SK-N-SH treated with all-trans-retinoic acid at 6 μM for 48 hours (cell line): Measurements from ENCODE around the gene RNH1.

ENCODE experiments used
- ATAC-seq: fragments of 200-7000 bp; cut with Tn5 transposase; 3 replicates; pipeline ENCODE4 v1.9.1; 2020; ENCODE audit warnings: mild to moderate bottlenecking, moderate library complexity
- ARNTL ChIP-seq: fragments of 450-650 bp; formaldehyde crosslinking; IDR thresholded peaks from 2 replicates; pipeline ENCODE4 v1.5.0; 2020; ENCODE audit warnings: low read depth, mild to moderate bottlenecking, moderate library complexity, borderline replicate concordance
- BACH2 ChIP-seq: fragments of 250-450 bp; sonication (Bioruptor Pico); IDR thresholded peaks from 2 replicates; pipeline ENCODE4 v1.9.0; 2021; ENCODE audit warnings: mild to moderate bottlenecking, borderline replicate concordance
- ESRRG ChIP-seq: fragments of 250-450 bp; sonication (Bioruptor Pico); IDR thresholded peaks from 2 replicates; pipeline ENCODE4 v1.6.1; 2021; ENCODE audit warnings: mild to moderate bottlenecking
- GLIS3 ChIP-seq: fragments of 250-450 bp; sonication (Bioruptor Pico); IDR thresholded peaks from 2 replicates; pipeline ENCODE4 v1.5.0; 2020; ENCODE audit warnings: mild to moderate bottlenecking, moderate library complexity
- ISL1 ChIP-seq: fragments of 250-450 bp; sonication (Bioruptor Pico); IDR thresholded peaks from 2 replicates; pipeline ENCODE4 v2.1.2; 2022; ENCODE audit warnings: mild to moderate bottlenecking, moderate library complexity
- OSR1 ChIP-seq: fragments of 250-450 bp; sonication (Bioruptor Pico); IDR thresholded peaks from 2 replicates; pipeline ENCODE4 v1.8.0; 2022; ENCODE audit warnings: moderate library complexity, mild to moderate bottlenecking, inconsistent platforms
- POU6F1 ChIP-seq: fragments of 250-450 bp; sonication (Bioruptor Pico); IDR thresholded peaks from 2 replicates; pipeline ENCODE4 v1.8.0; 2021; ENCODE audit warnings: low read depth, mild to moderate bottlenecking, moderate library complexity, borderline replicate concordance
- PPARA ChIP-seq: fragments of 250-450 bp; sonication (Bioruptor Pico); IDR thresholded peaks from 2 replicates; pipeline ENCODE4 v1.5.0; 2020; ENCODE audit warnings: mild to moderate bottlenecking, borderline replicate concordance
- RARB ChIP-seq: fragments of 250-450 bp; sonication (Bioruptor Pico); IDR thresholded peaks from 2 replicates; pipeline ENCODE4 v1.8.0; 2021; ENCODE audit warnings: mild to moderate bottlenecking, moderate library complexity
- SNAI2 ChIP-seq: fragments of 250-450 bp; sonication (Bioruptor Pico); IDR thresholded peaks from 2 replicates; pipeline ENCODE4 v1.5.0; 2020; ENCODE audit warnings: mild to moderate bottlenecking, moderate library complexity
- TCF4 ChIP-seq: fragments of 250-450 bp; sonication (Bioruptor Pico); IDR thresholded peaks from 2 replicates; pipeline ENCODE4 v1.8.0; 2021; ENCODE audit warnings: mild to moderate bottlenecking, moderate library complexity, borderline replicate concordance
- TSHZ2 ChIP-seq: fragments of 250-450 bp; sonication (Bioruptor Pico); IDR thresholded peaks from 2 replicates; pipeline ENCODE4 v1.5.0; 2020; ENCODE audit warnings: mild to moderate bottlenecking, moderate library complexity
- ZC3H10 ChIP-seq: fragments of 250-450 bp; sonication (Bioruptor Pico); IDR thresholded peaks from 2 replicates; pipeline ENCODE4 v1.5.1; 2021; ENCODE audit warnings: mild to moderate bottlenecking, moderate library complexity
- ZFP3 ChIP-seq: fragments of 250-450 bp; sonication (Bioruptor Pico); IDR thresholded peaks from 2 replicates; pipeline ENCODE4 v1.5.0; 2020; ENCODE audit warnings: mild to moderate bottlenecking, moderate library complexity
- ZFP30 ChIP-seq: fragments of 450-650 bp; formaldehyde crosslinking; IDR thresholded peaks from 2 replicates; pipeline ENCODE4 v1.5.0; 2022; ENCODE audit warnings: mild to moderate bottlenecking, moderate library complexity
- ZNF565 ChIP-seq: fragments of 450-650 bp; formaldehyde crosslinking; conservative IDR thresholded peaks from 2 replicates; pipeline ENCODE4 v1.5.0; 2020; ENCODE audit warnings: low read depth, mild to moderate bottlenecking, moderate library complexity
- ZNF70 ChIP-seq: fragments of 450-650 bp; formaldehyde crosslinking; IDR thresholded peaks from 2 replicates; pipeline ENCODE4 v1.5.0; 2020; ENCODE audit warnings: mild to moderate bottlenecking, moderate library complexity
- ZNF8 ChIP-seq: fragments of 450-650 bp; formaldehyde crosslinking; IDR thresholded peaks from 2 replicates; pipeline ENCODE4 v1.5.0; 2020; ENCODE audit warnings: mild to moderate bottlenecking, moderate library complexity
- TF ChIP-seq, protein P1 (sequence below): fragments of 250-450 bp; sonication (Bioruptor Pico); IDR thresholded peaks from 2 replicates; pipeline ENCODE4 v1.5.1; 2021; ENCODE audit warnings: mild to moderate bottlenecking, moderate library complexity
- TF ChIP-seq, protein P2 (sequence below): fragments of 250-450 bp; sonication (Bioruptor Pico); IDR thresholded peaks from 2 replicates; pipeline ENCODE4 v1.8.0; 2020; ENCODE audit warnings: mild to moderate bottlenecking, moderate library complexity, borderline replicate concordance
- TF ChIP-seq, protein P3 (sequence below): fragments of 250-450 bp; sonication (Bioruptor Pico); IDR thresholded peaks from 2 replicates; pipeline ENCODE4 v1.5.1; 2020; ENCODE audit warnings: low read depth, mild to moderate bottlenecking, moderate library complexity

Gene RNH1

DNA sequence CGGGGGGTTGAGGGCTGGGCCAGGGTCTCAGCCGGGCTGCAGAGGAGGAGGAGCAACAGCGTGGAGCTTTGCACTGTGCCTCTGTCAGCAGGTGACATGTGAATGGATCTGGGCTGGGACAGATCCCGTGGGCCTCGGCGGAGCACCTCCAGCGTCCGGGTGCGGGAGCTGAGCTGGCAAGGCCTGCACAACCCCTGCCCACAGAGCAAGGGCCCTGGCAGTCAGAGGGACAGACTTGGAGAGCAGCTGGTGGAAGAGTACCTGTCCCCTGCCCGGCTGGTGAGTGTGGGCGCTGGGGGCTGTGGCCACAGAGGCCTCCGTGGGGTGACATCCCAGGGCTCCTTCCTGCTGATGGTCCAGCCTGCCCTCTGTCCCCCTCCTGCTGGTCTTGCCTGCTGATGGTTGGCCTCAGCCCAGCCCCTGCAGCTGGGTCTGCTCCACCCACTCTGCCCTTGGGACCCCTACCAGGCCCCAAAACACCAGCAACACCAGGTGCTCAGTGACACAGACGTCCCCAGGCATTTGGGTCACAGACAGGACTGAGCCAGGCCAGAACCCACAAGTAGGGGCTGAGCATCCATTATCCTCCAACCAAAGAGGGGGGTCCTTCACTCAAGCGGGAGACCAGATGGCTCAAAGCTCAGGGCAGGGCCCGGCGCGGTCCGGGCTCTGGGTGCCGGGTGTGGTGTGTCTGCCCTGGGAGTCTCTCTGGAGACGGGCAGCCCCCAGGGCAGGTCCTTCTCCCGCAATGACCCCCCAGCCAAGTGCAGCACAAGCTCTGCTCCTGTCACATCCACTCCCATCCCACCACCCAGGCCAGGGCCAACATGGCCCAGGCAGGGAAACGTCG lies 33.8 kb upstream of the RNH1 start:
- no peak for ATAC-seq
- no peak for TF ChIP-seq ZNF70 (CRISPR knock-in tag)
- TF ChIP-seq GLIS3 (CRISPR knock-in tag): no peak
- TF ChIP-seq ZC3H10 (CRISPR knock-in tag): no peak

- TF ChIP-seq ZFP3 (CRISPR knock-in tag) (no peak), ZNF70 (CRISPR knock-in tag) (no peak), ARNTL (CRISPR knock-in tag) (no peak), SNAI2 (CRISPR knock-in tag) (no peak), OSR1 (CRISPR knock-in tag) (no peak), ESRRG (CRISPR knock-in tag) (no peak), ZC3H10 (CRISPR knock-in tag) (no peak), TSHZ2 (CRISPR knock-in tag) (no peak), ISL1 (CRISPR knock-in tag) (no peak), RARB (CRISPR knock-in tag) (no peak), TCF4 (no peak), POU6F1 (CRISPR knock-in tag) (no peak), PPARA (CRISPR knock-in tag) (no peak), ZNF8 (CRISPR knock-in tag) (no peak), ZNF565 (no peak), ZFP30 (CRISPR knock-in tag) (no peak)
- TF ChIP-seq, protein P1, sequence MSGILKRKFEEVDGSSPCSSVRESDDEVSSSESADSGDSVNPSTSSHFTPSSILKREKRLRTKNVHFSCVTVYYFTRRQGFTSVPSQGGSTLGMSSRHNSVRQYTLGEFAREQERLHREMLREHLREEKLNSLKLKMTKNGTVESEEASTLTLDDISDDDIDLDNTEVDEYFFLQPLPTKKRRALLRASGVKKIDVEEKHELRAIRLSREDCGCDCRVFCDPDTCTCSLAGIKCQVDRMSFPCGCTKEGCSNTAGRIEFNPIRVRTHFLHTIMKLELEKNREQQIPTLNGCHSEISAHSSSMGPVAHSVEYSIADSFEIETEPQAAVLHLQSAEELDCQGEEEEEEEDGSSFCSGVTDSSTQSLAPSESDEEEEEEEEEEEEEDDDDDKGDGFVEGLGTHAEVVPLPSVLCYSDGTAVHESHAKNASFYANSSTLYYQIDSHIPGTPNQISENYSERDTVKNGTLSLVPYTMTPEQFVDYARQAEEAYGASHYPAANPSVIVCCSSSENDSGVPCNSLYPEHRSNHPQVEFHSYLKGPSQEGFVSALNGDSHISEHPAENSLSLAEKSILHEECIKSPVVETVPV: no peak
- TF ChIP-seq, protein P2, sequence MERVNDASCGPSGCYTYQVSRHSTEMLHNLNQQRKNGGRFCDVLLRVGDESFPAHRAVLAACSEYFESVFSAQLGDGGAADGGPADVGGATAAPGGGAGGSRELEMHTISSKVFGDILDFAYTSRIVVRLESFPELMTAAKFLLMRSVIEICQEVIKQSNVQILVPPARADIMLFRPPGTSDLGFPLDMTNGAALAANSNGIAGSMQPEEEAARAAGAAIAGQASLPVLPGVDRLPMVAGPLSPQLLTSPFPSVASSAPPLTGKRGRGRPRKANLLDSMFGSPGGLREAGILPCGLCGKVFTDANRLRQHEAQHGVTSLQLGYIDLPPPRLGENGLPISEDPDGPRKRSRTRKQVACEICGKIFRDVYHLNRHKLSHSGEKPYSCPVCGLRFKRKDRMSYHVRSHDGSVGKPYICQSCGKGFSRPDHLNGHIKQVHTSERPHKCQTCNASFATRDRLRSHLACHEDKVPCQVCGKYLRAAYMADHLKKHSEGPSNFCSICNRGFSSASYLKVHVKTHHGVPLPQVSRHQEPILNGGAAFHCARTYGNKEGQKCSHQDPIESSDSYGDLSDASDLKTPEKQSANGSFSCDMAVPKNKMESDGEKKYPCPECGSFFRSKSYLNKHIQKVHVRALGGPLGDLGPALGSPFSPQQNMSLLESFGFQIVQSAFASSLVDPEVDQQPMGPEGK (CRISPR knock-in tag): no peak
- ATAC-seq: no peak
Measured at GRCh38 chr11:539971-540481, 33.0 kb upstream of the RNH1 start.

- TF ChIP-seq SNAI2 (CRISPR knock-in tag) (no peak), BACH2 (CRISPR knock-in tag) (no peak), ARNTL (CRISPR knock-in tag) (no peak), ZNF565 (no peak), OSR1 (CRISPR knock-in tag) (no peak), POU6F1 (CRISPR knock-in tag) (no peak)
- TF ChIP-seq, protein P3, sequence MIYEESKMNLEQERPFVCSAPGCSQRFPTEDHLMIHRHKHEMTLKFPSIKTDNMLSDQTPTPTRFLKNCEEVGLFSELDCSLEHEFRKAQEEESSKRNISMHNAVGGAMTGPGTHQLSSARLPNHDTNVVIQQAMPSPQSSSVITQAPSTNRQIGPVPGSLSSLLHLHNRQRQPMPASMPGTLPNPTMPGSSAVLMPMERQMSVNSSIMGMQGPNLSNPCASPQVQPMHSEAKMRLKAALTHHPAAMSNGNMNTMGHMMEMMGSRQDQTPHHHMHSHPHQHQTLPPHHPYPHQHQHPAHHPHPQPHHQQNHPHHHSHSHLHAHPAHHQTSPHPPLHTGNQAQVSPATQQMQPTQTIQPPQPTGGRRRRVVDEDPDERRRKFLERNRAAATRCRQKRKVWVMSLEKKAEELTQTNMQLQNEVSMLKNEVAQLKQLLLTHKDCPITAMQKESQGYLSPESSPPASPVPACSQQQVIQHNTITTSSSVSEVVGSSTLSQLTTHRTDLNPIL (CRISPR knock-in tag): no peak
- no peak for ATAC-seq
Measured at GRCh38 chr11:538431-539051, 31.5 kb upstream of the RNH1 start.
